Prostate gland (tissue), 2 donors: ENCODE data around the gene PPIB. TPM values are rescaled to one million over a fixed set of nuclear protein-coding genes. Genes with fewer than 3 reads are reported as not detected.

ENCODE experiments used
- DNase-seq: peaks from one replicate; pipeline ENCODE4 v3.0.0-alpha.2; 2019; ENCODE audit warnings: low spot score
- H3K27ac ChIP-seq, 2 donors: fragments of 200-600 bp; sonication (generic); 2 replicates each; pipeline ENCODE4 v1.5.1; 2017 to 2019
- H3K27me3 ChIP-seq: fragments of 200-600 bp; sonication (generic); replicated peaks from 2 replicates; pipeline ENCODE4 v1.5.1; 2019; ENCODE audit not compliant: insufficient read depth
- H3K36me3 ChIP-seq, 2 donors: fragments of 200-600 bp; sonication (generic); 1 replicate in 1 of 2; 2 replicates in 1 of 2; pipeline versions ENCODE4 v1.5.1 to v1.8.1; 2017 to 2019
- H3K4me1 ChIP-seq: fragments of 200-600 bp; sonication (generic); replicated peaks from 2 replicates; pipeline ENCODE4 v1.5.1; 2019
- H3K4me3 ChIP-seq, 2 donors: fragments of 200-600 bp; sonication (generic); 2 replicates each; pipeline ENCODE4 v1.5.1; 2017 to 2019
- H3K9me3 ChIP-seq: fragments of 200-600 bp; sonication (generic); 2 replicates; pipeline ENCODE4 v1.5.1; 2017
- CTCF ChIP-seq, 4 experiments: fragments of 200-600 bp in 2 of 4; fragments of 450-650 bp in 2 of 4; sonication (generic) in 2 of 4; IDR thresholded peaks; 1 replicate in 3 of 4; 2 replicates in 1 of 4; pipeline ENCODE4 v1.5.1; 2016 to 2019; ENCODE audit warnings: antibody characterized with exemption in 4 of 4, mild to moderate bottlenecking in 2 of 4, moderate library complexity in 2 of 4
- POLR2A ChIP-seq: fragments of 450-650 bp; IDR thresholded peaks from one replicate; pipeline ENCODE4 v1.6.1; 2016; ENCODE audit warnings: antibody characterized with exemption, mild to moderate bottlenecking
- POLR2AphosphoS5 ChIP-seq: sonication (generic); formaldehyde crosslinking; IDR thresholded peaks from one replicate; pipeline ENCODE4 v1.6.1; 2017; ENCODE audit warnings: antibody characterized with exemption
- WGBS: methylation state at CpG from one replicate; pipeline ENCODE4 v1.1.5; 2018; 5-methylcytosine and 5-hydroxymethylcytosine counted together
- intact Hi-C: fragments of 100-400 bp; cut with DNase I; formaldehyde crosslinking; loops from one replicate; pipeline ENCODE4 v1.14.2; 2022
- total RNA-seq, 2 donors: library from RNA; depleted of rRNA; stranded (reverse); fragments of >200 nt; gene quantifications; one replicate each; pipeline ENCODE4 v1.1.0, GENCODE V29; 2016

PPIB gene
- total RNA-seq, 2 donors from 2014 or later: 372 to 624 TPM

DNA sequence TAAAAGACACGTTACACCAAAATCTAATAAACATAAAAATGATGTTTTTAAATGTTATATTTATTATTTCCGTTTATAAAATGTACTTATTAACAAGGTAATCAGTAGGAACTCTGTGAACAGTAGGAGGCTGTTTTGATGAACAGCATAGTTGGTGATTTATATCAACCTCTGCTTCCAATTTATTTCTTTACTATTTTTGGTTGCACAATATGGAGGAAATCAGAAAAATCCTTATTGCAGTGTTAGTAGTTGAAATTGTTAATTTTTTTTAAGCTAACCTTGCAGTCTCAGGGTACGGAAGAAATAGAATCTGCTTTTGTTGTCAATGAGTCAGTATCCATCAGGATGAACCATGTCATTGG, 16.3 kb downstream of the PPIB start:
- no peaks in the 10 kb centered on the region for H3K27me3 ChIP-seq
- no peaks in the 10 kb centered on the region for H3K36me3 ChIP-seq
- DNase-seq: no peak
- no peaks in the 10 kb centered on the region for H3K9me3 ChIP-seq
- TF ChIP-seq POLR2AphosphoS5: no peak
- no peak for TF ChIP-seq CTCF (IDR thresholded peaks at IDR 0.05)
- no peak for TF ChIP-seq POLR2A
- WGBS: 70% methylated on average over 3 of the region's 3 CpGs
- no peak overlapping the region for H3K4me3 ChIP-seq
- no peak overlapping the region for H3K27ac ChIP-seq
- no peaks in the 10 kb centered on the region for H3K4me1 ChIP-seq
- intact Hi-C loops: no loop called here

DNA sequence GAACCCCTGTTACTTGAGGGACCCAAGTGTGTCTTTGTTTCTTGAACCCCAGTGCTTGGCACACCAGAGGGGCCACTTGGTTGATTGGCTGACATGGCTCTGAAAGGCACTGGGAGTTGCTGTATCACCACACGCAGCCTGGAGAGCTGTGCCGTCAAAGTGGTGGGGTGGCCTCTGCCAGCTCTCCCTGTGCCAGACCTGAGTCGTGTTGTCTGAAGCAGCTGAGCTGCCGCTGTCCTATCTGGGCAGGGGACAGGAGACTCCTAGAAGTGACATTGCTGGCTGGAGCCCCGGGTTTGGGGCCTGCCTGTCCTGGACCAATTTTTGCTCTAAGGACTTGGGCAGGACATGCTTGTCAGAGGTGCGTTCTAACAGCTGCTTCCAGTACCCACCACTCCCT, 16.8 kb downstream of the PPIB start:
- TF ChIP-seq CTCF (IDR thresholded peaks at IDR 0.05) (no peak), POLR2AphosphoS5 (no peak), POLR2A (no peak)
- no peak for DNase-seq
- Histone ChIP-seq H3K27ac (no peak overlapping the region), H3K27me3 (no peaks in the 10 kb centered on the region), H3K36me3 (no peaks in the 10 kb centered on the region), H3K9me3 (no peaks in the 10 kb centered on the region), H3K4me1 (no peaks in the 10 kb centered on the region), H3K4me3 (no peak overlapping the region)
- 48% methylated on average over 6 of the region's 6 CpGs for WGBS
- intact Hi-C loops: no loop called here

DNA sequence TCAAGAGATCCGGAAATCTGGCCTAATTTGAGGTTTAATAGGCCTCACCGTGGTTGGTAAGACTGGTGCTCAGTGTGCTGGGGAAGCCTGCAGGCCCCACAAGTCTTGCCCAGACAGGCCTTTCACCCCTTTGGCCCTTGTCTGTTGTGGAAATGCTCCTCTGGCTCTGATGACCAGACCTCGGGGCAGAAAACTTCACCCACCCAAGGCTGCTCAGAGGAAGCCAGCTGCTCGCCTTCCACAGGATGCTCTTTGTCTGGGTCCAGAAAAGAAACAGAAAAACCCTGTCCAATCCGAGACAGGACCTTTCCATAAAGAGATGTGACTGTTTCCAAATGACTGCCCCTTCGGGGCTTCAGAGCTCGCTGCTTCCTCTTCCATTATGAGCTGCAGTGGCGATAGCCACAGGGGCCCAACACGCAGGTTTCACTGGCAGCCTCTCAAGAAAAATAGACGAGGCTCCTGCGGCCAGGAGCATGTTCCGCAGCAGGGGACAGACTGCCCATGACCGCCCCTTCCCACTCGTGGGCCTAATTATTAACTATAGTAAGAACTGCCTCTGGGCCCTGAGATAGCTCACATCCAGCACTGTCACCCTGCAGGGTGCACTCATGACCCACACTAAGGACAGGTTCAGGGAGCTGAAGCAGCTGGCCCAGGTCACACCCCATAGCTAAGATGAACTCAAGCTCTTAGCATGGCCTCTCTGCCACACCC, 18.1 kb downstream of the PPIB start:
- H3K9me3 ChIP-seq: no peaks in the 10 kb centered on the region
- intact Hi-C loops: no loop called here
- no peaks in the 10 kb centered on the region for H3K4me1 ChIP-seq
- no peak overlapping the region for H3K27ac ChIP-seq
- H3K36me3 ChIP-seq: no peaks in the 10 kb centered on the region
- no peak overlapping the region for H3K4me3 ChIP-seq
- TF ChIP-seq CTCF (IDR thresholded peaks at IDR 0.05) (no peak), POLR2A (no peak), POLR2AphosphoS5 (no peak)
- 62% methylated on average over 14 of the region's 14 CpGs for WGBS
- no peaks in the 10 kb centered on the region for H3K27me3 ChIP-seq
- no peak for DNase-seq

DNA sequence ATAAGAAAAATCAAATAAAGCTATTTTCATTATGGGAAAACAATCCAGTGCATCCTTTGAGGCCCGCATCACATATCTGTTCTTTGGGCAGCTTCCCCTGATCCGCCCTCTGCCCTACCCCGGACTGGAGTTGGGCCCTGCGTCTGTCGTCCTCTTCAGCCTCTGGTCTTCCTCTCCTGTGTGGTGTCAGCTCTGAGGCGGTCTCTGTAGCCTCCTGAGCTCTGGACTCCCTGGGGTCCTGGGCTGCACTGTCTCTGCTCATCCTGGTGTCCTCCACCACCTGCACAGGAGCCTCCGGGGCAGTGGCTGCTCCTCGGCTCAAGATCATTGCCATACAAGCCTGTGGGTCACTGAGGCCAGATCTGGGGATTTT, 18.6 kb downstream of the PPIB start:
- Histone ChIP-seq H3K9me3 (no peaks in the 10 kb centered on the region), H3K4me1 (no peaks in the 10 kb centered on the region), H3K36me3 (no peaks in the 10 kb centered on the region), H3K27ac (no peak overlapping the region), H3K27me3 (no peaks in the 10 kb centered on the region), H3K4me3 (no peak overlapping the region)
- intact Hi-C loops: no loop called here
- TF ChIP-seq POLR2A: no peak
- TF ChIP-seq POLR2AphosphoS5: no peak
- no peak for TF ChIP-seq CTCF (IDR thresholded peaks at IDR 0.05)
- 75% methylated on average over 8 of the region's 8 CpGs for WGBS
- no peak for DNase-seq

- Histone ChIP-seq H3K36me3 (no peaks in the 10 kb centered on the region), H3K27ac (no peak overlapping the region), H3K4me1 (no peaks in the 10 kb centered on the region), H3K27me3 (no peaks in the 10 kb centered on the region), H3K9me3 (no peaks in the 10 kb centered on the region), H3K4me3 (no peak overlapping the region)
- 85% methylated on average over 6 of the region's 6 CpGs for WGBS
- TF ChIP-seq CTCF (IDR thresholded peaks at IDR 0.05): no peak
- TF ChIP-seq POLR2A: no peak
- TF ChIP-seq POLR2AphosphoS5: no peak
- DNase-seq: no peak
- intact Hi-C loops: no loop called here
These were observed 19.5 kb downstream of the PPIB start for GRCh38 chr15:64143276-64143675.
